ENCODE data around the gene MANF.
"Not testable (repeated sequence)": the region's sequence is repeated elsewhere in the genome, so short reads cannot be mapped to it uniquely, and the experiment has no call there.

Gene MANF

GRCh38 chr3:51373658-51374421, 11.3 kb upstream of the MANF start:
- DNase-seq = no peak

- no peak for DNase-seq
Observed at GRCh38 chr3:51374456-51374855, 10.6 kb upstream of the MANF start.

- DNase-seq = no peak
Observed at GRCh38 chr3:51375136-51375535, 10.0 kb upstream of the MANF start.

DNA sequence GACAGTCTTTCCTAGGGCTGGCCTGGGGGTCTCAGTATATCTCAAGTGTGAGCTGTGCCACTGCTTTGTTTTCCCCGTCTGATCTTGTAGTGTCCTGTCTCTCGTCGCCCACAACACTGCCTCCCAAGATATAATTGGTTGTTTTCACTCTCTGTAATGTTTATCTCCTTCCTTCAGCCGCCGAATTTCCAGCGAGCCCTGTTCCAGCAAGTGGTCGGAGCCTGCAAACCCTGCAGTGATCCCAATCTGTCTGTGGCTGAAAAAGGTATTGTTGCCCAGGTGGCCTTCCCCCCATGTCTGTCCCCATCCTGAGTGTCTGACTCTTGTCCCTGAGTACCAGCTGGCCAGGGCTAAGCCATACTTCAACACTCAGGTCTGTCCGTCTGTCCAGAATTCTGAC, 9.5 kb upstream of the MANF start:
- DNase-seq = no peak

GRCh38 chr3:51378065-51378464, 7.0 kb upstream of the MANF start:
- no peak for DNase-seq

DNA sequence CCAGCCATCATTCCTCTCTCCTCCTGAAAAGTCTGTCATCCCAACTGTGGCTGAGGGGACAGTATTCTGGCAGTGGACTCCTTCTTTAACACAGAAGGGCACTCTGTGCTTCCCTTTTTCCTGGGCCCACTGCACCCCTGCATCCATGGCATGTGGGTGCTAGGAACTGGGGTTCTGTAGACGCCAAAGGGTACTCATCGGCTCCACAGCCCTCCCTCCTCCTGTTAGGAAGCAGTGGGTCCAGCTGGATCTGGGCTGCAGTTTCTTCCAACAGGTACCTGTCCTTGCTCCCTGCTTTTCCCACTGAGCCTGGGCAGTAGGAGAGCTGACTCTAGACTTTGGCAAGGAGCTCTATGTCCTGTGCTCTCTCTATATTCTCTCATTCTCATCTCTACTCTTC, 6.4 kb upstream of the MANF start:
- DNase-seq = no peak

- no peak for DNase-seq
Observed at GRCh38 chr3:51379301-51379700, 5.8 kb upstream of the MANF start.

DNA sequence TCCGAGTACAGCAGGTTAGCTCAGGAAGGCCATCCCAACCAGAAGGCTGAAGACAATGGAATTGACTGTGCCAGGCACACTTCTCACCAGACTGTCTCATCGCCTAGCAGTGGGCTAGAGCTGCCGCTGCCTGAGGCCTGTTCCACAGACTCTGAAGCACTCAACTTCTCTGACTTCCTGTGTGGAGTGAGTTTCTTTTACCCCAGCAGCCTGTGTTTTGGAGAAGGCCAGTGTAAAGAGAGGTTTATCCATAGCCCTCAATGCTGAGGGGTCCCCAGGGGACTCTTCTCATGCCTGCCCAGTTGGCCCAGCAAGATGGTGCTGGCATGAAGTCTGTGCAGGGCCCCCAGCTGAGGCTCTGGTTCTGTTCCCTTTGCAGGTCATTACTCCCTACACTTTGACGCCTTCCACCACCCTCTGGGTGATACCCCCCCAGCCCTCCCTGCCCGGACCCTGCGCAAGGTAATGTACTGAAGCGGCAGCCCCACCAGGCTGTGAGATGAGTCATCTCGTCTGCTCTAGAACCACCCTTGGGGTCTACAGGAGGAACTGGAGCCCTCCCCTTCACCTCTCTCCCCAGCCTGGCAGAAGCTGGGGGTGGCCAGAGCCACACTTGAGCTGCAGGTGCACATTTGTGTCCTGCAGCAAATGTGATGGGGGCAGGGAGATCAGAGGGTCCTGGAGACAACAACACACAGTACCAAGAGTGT, 5.2 kb upstream of the MANF start:
- DNase-seq = no peak

GRCh38 chr3:51380601-51381332, 4.3 kb upstream of the MANF start:
- DNase-seq = no peak

- DNase-seq = no peak
Observed at GRCh38 chr3:51381333-51381705, 3.8 kb upstream of the MANF start.

DNA sequence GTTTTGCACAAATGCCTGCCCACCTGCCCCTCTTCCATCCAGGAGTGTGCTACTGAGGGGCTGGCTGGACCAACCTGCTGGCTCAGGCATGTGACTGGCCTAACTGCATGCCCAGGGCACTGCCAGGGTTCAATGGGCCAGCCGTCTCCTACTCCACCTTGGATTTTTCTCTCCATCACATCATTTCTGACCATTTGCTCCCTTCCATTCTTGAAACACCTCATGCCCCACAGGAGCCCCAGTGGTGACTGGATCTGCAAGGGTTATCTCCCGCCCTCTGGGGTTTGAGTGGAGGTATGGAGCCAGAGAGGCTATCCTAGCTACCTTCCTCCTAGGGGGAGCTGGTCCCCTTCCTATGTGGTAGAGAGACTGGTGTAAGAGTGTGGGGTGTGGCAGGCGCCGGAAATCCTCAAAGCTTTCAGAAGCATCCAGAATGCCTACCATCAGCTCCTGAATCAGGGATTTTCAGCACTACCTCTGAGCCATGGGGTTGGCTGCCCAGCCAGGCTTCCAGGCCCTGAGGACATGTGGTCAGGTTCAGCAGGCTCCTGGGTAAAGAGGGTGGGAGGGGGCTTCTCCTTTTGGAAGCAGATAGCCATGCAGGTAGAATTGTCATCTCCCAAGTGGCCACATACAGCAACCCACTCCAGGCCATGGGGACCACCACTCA, 2.9 kb upstream of the MANF start:
- no peak for DNase-seq

- DNase-seq = no peak
Observed at GRCh38 chr3:51382947-51383578, 2.0 kb upstream of the MANF start.

GRCh38 chr3:51384055-51384725, 901 bp upstream of the MANF start:
- no peak for DNase-seq

DNA sequence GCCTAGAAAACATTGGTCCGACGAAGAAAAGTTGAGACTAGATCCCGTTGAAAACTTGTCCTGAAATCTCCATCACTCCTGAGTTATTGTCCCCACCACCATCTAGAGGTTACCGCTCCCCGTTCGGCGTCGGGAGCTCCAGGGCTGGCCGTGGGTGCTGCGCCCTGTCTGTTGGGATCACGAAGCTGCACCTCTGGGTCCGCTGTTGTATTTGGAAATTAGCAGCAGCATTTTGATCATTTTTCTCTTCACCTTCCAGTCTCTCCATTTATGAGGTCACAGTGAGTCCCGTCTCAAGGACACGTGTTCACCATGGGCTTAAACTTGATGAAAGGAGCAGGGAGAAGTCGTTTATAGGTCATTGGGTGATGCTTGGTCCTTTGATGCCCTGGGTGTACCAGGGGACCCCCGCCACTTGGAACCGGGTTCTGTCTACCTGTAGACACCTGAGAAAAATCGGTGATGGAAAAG, 565 bp downstream of the MANF start:
- DNase-seq = no peak

DNA sequence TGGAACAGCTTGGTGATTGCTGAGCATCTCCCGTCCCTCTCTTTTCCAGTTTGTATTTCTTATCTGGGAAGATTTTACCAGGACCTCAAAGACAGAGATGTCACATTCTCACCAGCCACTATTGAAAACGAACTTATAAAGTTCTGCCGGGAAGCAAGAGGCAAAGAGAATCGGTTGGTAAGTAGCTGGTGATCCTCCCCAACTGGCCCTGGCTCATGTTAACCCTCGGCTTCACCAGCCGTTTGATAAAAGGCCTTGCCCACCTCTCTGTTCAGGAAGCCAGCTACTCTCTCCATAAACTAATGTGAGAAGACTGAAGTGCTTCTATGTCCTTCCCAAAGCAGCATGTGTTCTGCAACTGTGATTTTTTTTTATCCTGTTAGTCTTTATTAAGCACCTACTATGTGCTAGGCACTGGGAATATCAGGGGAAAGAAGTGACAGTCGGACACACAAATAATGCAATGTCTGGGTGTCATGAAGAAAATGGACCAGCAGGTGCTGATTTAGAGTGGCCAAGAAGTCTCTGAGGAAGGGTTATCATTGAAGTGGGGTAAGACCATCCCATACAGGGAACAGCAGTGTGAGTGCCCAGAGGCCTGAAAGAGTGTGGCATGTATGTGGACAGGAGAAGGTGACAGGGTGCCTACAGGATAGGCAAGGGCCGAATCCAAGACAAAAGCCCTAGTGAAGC, 1.2 kb downstream of the MANF start:
- no peak for DNase-seq

DNA sequence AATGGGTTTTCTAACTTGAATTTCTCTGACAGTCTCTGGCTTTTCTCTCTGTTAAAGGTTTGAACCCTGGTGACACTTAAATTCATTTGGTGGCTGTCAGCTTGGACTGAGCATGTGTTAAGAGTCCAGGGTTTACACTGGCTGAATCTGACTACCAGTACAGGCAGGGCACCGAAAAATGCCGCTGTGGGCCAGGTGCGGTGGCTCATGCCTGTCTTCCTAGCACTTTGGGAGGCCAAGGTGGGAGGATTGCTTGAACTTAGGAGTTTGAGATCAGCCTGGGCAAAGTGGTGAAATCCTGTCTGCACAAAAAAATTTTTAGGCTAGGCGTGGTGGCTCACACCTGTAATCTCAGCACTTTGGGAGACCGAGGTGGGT, 1.8 kb downstream of the MANF start:
- DNase-seq = no peak

- DNase-seq = not testable (repeated sequence)
Observed at GRCh38 chr3:51387281-51387680, 2.2 kb downstream of the MANF start.

DNA sequence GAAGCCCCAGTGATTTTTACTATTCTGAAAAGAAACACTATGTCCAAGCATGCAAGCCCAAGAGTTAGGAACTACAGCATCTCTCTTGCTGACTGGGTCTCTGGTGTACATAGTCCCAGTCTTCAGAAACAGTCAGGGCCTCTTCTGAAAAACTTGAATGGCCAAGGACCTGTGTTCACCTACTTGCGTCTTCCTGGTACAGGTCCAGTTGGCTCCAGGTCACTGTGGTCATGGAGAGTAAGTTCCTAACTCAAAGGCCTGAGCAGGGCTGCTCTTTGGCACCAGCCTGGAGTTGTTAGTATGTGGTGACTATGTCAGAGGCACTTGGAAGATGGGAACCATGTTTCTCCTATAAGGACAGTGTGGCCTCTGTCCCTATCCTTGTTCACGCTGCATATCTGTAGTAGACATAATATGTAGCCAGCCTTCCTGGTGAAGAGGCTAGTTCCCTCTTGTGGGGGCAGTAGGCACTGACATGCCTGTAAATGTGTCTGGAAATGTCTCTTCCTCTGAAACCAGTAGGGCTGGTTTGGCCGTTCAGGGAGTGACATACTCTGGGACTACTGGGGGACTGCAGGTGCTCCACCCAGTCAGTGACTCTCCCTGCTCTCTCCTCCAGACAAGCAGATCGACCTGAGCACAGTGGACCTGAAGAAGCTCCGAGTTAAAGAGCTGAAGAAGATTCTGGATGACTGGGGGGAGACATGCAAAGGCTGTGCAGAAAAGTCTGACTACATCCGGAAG, 3.4 kb downstream of the MANF start:
- no peak for DNase-seq

GRCh38 chr3:51389423-51390183, 4.5 kb downstream of the MANF start:
- no peak for DNase-seq
